D721Med (cell line): ENCODE results near the gene SMAD2.
A peak's percentile ranks its signal among the peaks of the same experiment; 100 is the strongest.

Source experiments
- DNase-seq: peaks from one replicate; pipeline ENCODE4 v3.0.0; 2011; ENCODE audit warnings: low spot score; ENCODE audit not compliant: insufficient read length
- FAIRE-seq: peaks from 2 replicates; lab custom pipeline; 2011; peaks lifted over from hg19 to GRCh38; lab: Jason Lieb, UNC
- TF ChIP-seq, protein P1 (sequence below): IDR thresholded peaks from 2 replicates; pipeline ENCODE4 v1.5.1; 2012; ENCODE audit warnings: mild to moderate bottlenecking, control low read depth; ENCODE audit not compliant: insufficient read depth; ENCODE audit errors: missing control alignments

SMAD2 gene

GRCh38 chr18:47847635-47848034 lies 82.8 kb downstream of the SMAD2 start:
- FAIRE-seq: peak; percentile 68
- TF ChIP-seq, protein P1, sequence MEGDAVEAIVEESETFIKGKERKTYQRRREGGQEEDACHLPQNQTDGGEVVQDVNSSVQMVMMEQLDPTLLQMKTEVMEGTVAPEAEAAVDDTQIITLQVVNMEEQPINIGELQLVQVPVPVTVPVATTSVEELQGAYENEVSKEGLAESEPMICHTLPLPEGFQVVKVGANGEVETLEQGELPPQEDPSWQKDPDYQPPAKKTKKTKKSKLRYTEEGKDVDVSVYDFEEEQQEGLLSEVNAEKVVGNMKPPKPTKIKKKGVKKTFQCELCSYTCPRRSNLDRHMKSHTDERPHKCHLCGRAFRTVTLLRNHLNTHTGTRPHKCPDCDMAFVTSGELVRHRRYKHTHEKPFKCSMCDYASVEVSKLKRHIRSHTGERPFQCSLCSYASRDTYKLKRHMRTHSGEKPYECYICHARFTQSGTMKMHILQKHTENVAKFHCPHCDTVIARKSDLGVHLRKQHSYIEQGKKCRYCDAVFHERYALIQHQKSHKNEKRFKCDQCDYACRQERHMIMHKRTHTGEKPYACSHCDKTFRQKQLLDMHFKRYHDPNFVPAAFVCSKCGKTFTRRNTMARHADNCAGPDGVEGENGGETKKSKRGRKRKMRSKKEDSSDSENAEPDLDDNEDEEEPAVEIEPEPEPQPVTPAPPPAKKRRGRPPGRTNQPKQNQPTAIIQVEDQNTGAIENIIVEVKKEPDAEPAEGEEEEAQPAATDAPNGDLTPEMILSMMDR: no peak
- DNase-seq: no peak

GRCh38 chr18:47846431-47846830 lies 84.0 kb downstream of the SMAD2 start:
- no peak for DNase-seq
- TF ChIP-seq, protein P1: no peak

GRCh38 chr18:47844828-47845498 lies 85.5 kb downstream of the SMAD2 start:
- TF ChIP-seq, protein P1: no peak
- no peak for DNase-seq
- FAIRE-seq: peak; percentile 21

More at GRCh38 chr18:47846431-47846830, 84.0 kb downstream of the SMAD2 start:
- FAIRE-seq: no peak

DNA sequence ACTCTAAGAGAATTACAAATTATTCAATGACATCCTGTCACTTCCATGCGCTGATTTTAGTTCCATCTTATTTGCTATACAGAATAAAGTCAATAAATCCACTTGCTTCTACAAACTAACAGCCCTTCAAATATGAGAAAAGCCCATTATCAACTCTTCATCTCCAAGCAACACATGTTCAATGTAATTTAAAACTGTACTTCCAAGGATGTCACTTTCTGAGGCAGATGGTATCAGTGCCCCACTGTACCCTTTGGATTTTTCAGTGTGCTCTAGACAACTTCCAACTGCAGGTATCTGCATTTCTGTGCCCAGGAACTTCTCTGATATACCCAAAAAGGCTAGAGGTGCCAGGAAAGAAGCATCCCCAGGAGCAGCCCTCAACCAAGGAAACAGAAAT lies 87.6 kb downstream of the SMAD2 start:
- TF ChIP-seq, protein P1: no peak
- DNase-seq: no peak
- FAIRE-seq: no peak

DNA sequence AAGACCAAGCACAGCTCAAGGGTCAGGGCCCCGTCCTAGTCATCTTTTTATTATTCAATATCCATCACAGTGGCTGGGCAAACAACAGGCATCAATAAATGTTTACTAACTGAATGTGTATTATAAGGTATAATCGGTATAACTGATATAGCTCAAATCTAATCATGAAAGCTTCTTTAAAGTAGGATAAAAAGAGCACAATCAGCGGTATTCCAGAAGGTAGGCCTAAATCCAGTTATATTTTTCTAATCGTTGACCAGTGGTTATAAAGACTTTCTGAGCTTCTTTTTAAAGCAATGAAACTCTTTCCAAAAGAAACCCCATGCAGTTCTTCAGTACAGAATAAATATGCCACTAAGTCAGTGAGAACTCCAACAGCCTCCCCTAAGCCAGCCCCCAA lies 92.1 kb downstream of the SMAD2 start:
- FAIRE-seq (no peak), DNase-seq (no peak)
- TF ChIP-seq, protein P1: no peak

GRCh38 chr18:47832348-47832747 lies 98.1 kb downstream of the SMAD2 start:
- TF ChIP-seq, protein P1: no peak
- no peak for DNase-seq
- FAIRE-seq: no peak

- peak; percentile 64 for FAIRE-seq
These were observed 99.1 kb downstream of the SMAD2 start for GRCh38 chr18:47831351-47831750.

More at GRCh38 chr18:47831351-47831750, 99.1 kb downstream of the SMAD2 start:
- TF ChIP-seq, protein P1: no peak
- DNase-seq: no peak
